B cell (primary cell): Measurements from ENCODE around the gene CTXN3. TPM values are rescaled to one million over a fixed set of nuclear protein-coding genes. Genes with fewer than 3 reads are reported as not detected.

ENCODE experiments used
- ATAC-seq: fragments of 200-7000 bp; cut with Tn5 transposase; one replicate; pipeline ENCODE4 v1.10.0; 2021; ENCODE audit warnings: low read depth, mild to moderate bottlenecking, moderate number of reproducible peaks, moderate library complexity
- CTCF ChIA-PET: fragments of 350-600 bp; sonication (Branson Sonifier 250); formaldehyde crosslinking; loops from one replicate; lab custom pipeline; 2021; ENCODE audit warnings: antibody characterized with exemption, inconsistent platforms; lab: Charles Lee
- POLR2A ChIA-PET: fragments of 350-600 bp; sonication (Branson Sonifier 250); formaldehyde crosslinking; loops from one replicate; lab custom pipeline; 2021; ENCODE audit warnings: antibody characterized with exemption; lab: Charles Lee
- DNase-seq: peaks from one replicate; pipeline ENCODE4 v3.0.0; 2013
- H2AFZ ChIP-seq: 2 replicates; pipeline ENCODE4 v1.6.1; 2012; ENCODE audit warnings: mild to moderate bottlenecking, low read depth, low read length; ENCODE audit not compliant: insufficient read depth, poor library complexity, severe bottlenecking
- H3K27ac ChIP-seq, 2 donors: 1 replicate in 1 of 2; 2 replicates in 1 of 2; pipeline ENCODE4 v1.5.1; 2012 to 2013; ENCODE audit warnings: low read length in 2 of 2, mild to moderate bottlenecking in 2 of 2, moderate library complexity in 1 of 2
- H3K27me3 ChIP-seq, 4 experiments: fragments of 200-600 bp in 1 of 4; sonication (generic) in 1 of 4; replicated peaks in 1 of 4; 1 replicate in 2 of 4; 2 replicates in 2 of 4; pipeline versions ENCODE4 v1.6.1 to v1.7.0; 2013 to 2016; ENCODE audit warnings: low read length in 3 of 4, mild to moderate bottlenecking in 2 of 4, mixed read lengths in 1 of 4, moderate library complexity in 1 of 4; ENCODE audit not compliant: insufficient read depth in 4 of 4, control insufficient read depth in 3 of 4; ENCODE audit errors: control extremely low read depth in 1 of 4
- H3K36me3 ChIP-seq, 2 experiments: replicated peaks in 1 of 2; 1 replicate in 1 of 2; 2 replicates in 1 of 2; pipeline versions ENCODE4 v1.6.1 to v1.7.1; 2013; ENCODE audit warnings: low read length in 1 of 2; ENCODE audit not compliant: insufficient read depth in 2 of 2, control insufficient read depth in 1 of 2; ENCODE audit errors: control extremely low read depth in 1 of 2, extremely low read depth in 1 of 2
- H3K4me1 ChIP-seq, 2 donors: fragments of 200-600 bp in 1 of 2; sonication (generic) in 1 of 2; 1 replicate in 1 of 2; 2 replicates in 1 of 2; pipeline versions ENCODE4 v1.5.1 to v1.6.1; 2013 to 2017; ENCODE audit warnings: low read length in 2 of 2; ENCODE audit not compliant: control insufficient read depth in 2 of 2, insufficient read depth in 2 of 2
- H3K4me2 ChIP-seq: replicated peaks from 2 replicates; pipeline ENCODE3; 2012; ENCODE audit warnings: mild to moderate bottlenecking, low read depth, low read length; ENCODE audit not compliant: poor library complexity, severe bottlenecking
- H3K4me3 ChIP-seq, 5 experiments: fragments of 200-600 bp in 1 of 5; sonication (generic) in 1 of 5; 1 replicate in 3 of 5; 2 replicates in 2 of 5; pipeline versions ENCODE4 v1.5.1 to v1.7.0; 2011 to 2016; ENCODE audit warnings: low read length in 4 of 5, mild to moderate bottlenecking in 4 of 5, low read depth in 2 of 5, control low read depth in 1 of 5, moderate library complexity in 1 of 5; ENCODE audit not compliant: insufficient read depth in 1 of 5; ENCODE audit errors: control extremely low read depth in 1 of 5, extremely low read depth in 1 of 5
- H3K79me2 ChIP-seq: fragments of 200-600 bp; sonication (generic); one replicate; pipeline ENCODE4 v1.6.0; 2016; ENCODE audit warnings: low read length; ENCODE audit not compliant: control insufficient read depth, insufficient read depth
- H3K9ac ChIP-seq: fragments of 200-600 bp; sonication (generic); 2 replicates; pipeline ENCODE4 v1.6.1; 2017; ENCODE audit warnings: mild to moderate bottlenecking, low read length, moderate library complexity
- H3K9me3 ChIP-seq, 3 donors: one replicate each; pipeline versions ENCODE4 v1.6.1 to v1.7.1; 2013; ENCODE audit warnings: low read length in 2 of 3; ENCODE audit not compliant: control insufficient read depth in 2 of 3, insufficient read depth in 1 of 3; ENCODE audit errors: control extremely low read depth in 1 of 3
- H4K20me1 ChIP-seq: 2 replicates; pipeline ENCODE4 v1.6.0; 2012; ENCODE audit warnings: mild to moderate bottlenecking, low read length; ENCODE audit not compliant: insufficient read depth, control insufficient read depth, poor library complexity, severe bottlenecking
- H3K27ac Mint-ChIP-seq: one replicate; pipeline ENCODE4 v1.8.0; 2021; ENCODE audit warnings: mixed read lengths
- H3K27me3 Mint-ChIP-seq: one replicate; pipeline ENCODE4 v1.8.0; 2021; ENCODE audit warnings: mixed read lengths
- H3K4me1 Mint-ChIP-seq: one replicate; pipeline ENCODE4 v1.8.0; 2021; ENCODE audit warnings: mixed read lengths
- H3K4me3 Mint-ChIP-seq: one replicate; pipeline ENCODE4 v1.8.0; 2021; ENCODE audit warnings: mixed read lengths
- H3K9me3 Mint-ChIP-seq: one replicate; pipeline ENCODE4 v1.8.0; 2022; ENCODE audit warnings: mixed read lengths; ENCODE audit not compliant: insufficient read depth
- CTCF ChIP-seq: fragments of 200-600 bp; IDR thresholded peaks from one replicate; pipeline ENCODE4 v1.8.0; 2022; ENCODE audit warnings: antibody characterized with exemption, mild to moderate bottlenecking
- EZH2 ChIP-seq: IDR thresholded peaks from 2 replicates; pipeline ENCODE4 v1.6.1; 2012; ENCODE audit warnings: borderline replicate concordance, low read depth, mild to moderate bottlenecking, moderate library complexity, low read length; ENCODE audit not compliant: insufficient read depth, poor library complexity, severe bottlenecking
- WGBS: methylation state at CpG from one replicate; pipeline ENCODE4 v1.1.5; 2013; ENCODE audit warnings: missing lambda C conversion rate; ENCODE audit not compliant: insufficient coverage; 5-methylcytosine and 5-hydroxymethylcytosine counted together
- intact Hi-C: fragments of 100-400 bp; cut with micrococcal nuclease; formaldehyde crosslinking; loops from one replicate; pipeline ENCODE4 v1.10.0; 2022
- polyA plus RNA-seq: library from polyadenylated mRNA; depleted of rRNA; stranded (reverse); fragments of >200 nt; gene quantifications from 2 replicates; pipeline ENCODE4 v1.2.3, GENCODE V29; 2012
- total RNA-seq, 2 donors: library from RNA; stranded (reverse); fragments of 120-200 nt in 1 of 2; gene quantifications; 1 replicate in 1 of 2; 2 replicates in 1 of 2; pipeline versions ENCODE4 v1.2.3 to v1.2.4, GENCODE V29; 2013 to 2022

CTXN3 gene
- total and polyA plus RNA-seq, 2 donors (not counting 1 experiment from before 2014, with no cell fraction given), result not detected

GRCh38 chr5:127697894-127698600 is 49.2 kb downstream of the CTXN3 start:
- no peaks in the 10 kb centered on the region for H3K9me3 ChIP-seq
- no peaks in the 10 kb centered on the region for H3K27me3 ChIP-seq
- H2AFZ ChIP-seq, result no peak overlapping the region
- H3K4me1 ChIP-seq, result no peaks in the 10 kb centered on the region
- H3K9ac ChIP-seq, result no peak overlapping the region
- ATAC-seq (no peak), DNase-seq (no peak)
- CTCF ChIA-PET, result no interaction called here
- H3K4me3 ChIP-seq, result no peak overlapping the region
- POLR2A ChIA-PET, result no interaction called here
- Mint-ChIP-seq H3K27ac (no peak overlapping the region), H3K4me3 (no peak overlapping the region), H3K4me1 (no peaks in the 10 kb centered on the region), H3K27me3 (no peaks in the 10 kb centered on the region), H3K9me3 (no peaks in the 10 kb centered on the region)
- 88% methylated on average over 1 of the region's 2 CpGs for whole genome bisulfite sequencing
- intact Hi-C loops, result no loop called here
- no peaks in the 10 kb centered on the region for H4K20me1 ChIP-seq
- H3K27ac ChIP-seq, result no peak overlapping the region
- H3K36me3 ChIP-seq, result no peaks in the 10 kb centered on the region
- TF ChIP-seq CTCF, result no peak
- TF ChIP-seq EZH2, result no peak
- H3K4me2 ChIP-seq, result no peak overlapping the region
- H3K79me2 ChIP-seq, result no peaks in the 10 kb centered on the region

- Histone ChIP-seq H3K27me3 (no peaks in the 10 kb centered on the region), H3K4me1 (no peaks in the 10 kb centered on the region), H3K36me3 (no peaks in the 10 kb centered on the region), H3K9ac (no peak overlapping the region), H3K79me2 (no peaks in the 10 kb centered on the region), H3K9me3 (no peaks in the 10 kb centered on the region), H3K4me3 (no peak overlapping the region), H2AFZ (no peak overlapping the region), H3K27ac (no peak overlapping the region), H3K4me2 (no peak overlapping the region), H4K20me1 (no peaks in the 10 kb centered on the region)
- Mint-ChIP-seq H3K9me3 (no peaks in the 10 kb centered on the region), H3K27me3 (no peaks in the 10 kb centered on the region), H3K4me3 (no peak overlapping the region), H3K4me1 (no peaks in the 10 kb centered on the region), H3K27ac (no peak overlapping the region)
- 92% methylated on average over 1 of the region's 5 CpGs for WGBS
- no peak for TF ChIP-seq EZH2
- no peak for TF ChIP-seq CTCF
- no peak for ATAC-seq
- intact Hi-C loops, result no loop called here
- POLR2A ChIA-PET, result no interaction called here
- CTCF ChIA-PET, result no interaction called here
- no peak for DNase-seq
Observed at GRCh38 chr5:127699416-127699815, 50.5 kb downstream of the CTXN3 start.
